ENCODE measurements around the gene GPR157.

GPR157 gene

GRCh38 chr1:9059891-9060744 is 68.8 kb downstream of the GPR157 start:
- DNase-seq: no peak

- DNase-seq: no peak
Measured at GRCh38 chr1:9058465-9058864, 70.4 kb downstream of the GPR157 start.

GRCh38 chr1:9057851-9058250 is 71.1 kb downstream of the GPR157 start:
- no peak for DNase-seq

- no peak for DNase-seq
Measured at GRCh38 chr1:9052272-9053049, 76.4 kb downstream of the GPR157 start.

GRCh38 chr1:9051379-9051778 is 77.5 kb downstream of the GPR157 start:
- no peak for DNase-seq

GRCh38 chr1:9050803-9051202 is 78.1 kb downstream of the GPR157 start:
- no peak for DNase-seq

Measured in activated CD4-positive, CD25-positive, alpha-beta regulatory T cell treated with anti-CD3 and anti-CD28 coated beads, Interleukin-2, amount 50 U/mL, for 72 hours (primary cell).